RCC 7860 (cell line): ENCODE measurements around the gene SCUBE2.
A peak's percentile ranks its signal among the peaks of the same experiment; 100 is the strongest.

Source experiments
- DNase-seq: peaks from one replicate; pipeline ENCODE4 v3.0.0-alpha.2; 2015; ENCODE audit warnings: low spot score
- FAIRE-seq: peaks from 2 replicates; lab custom pipeline; 2012; peaks lifted over from hg19 to GRCh38; lab: Jason Lieb, UNC

The SCUBE2 gene

GRCh38 chr11:9076046-9076445, 15.4 kb downstream of the SCUBE2 start:
- no peak for FAIRE-seq
- DNase-seq: no peak

- no peak for DNase-seq
- no peak for FAIRE-seq
Measured at GRCh38 chr11:9075556-9075955, 15.8 kb downstream of the SCUBE2 start.

GRCh38 chr11:9074338-9075029, 16.9 kb downstream of the SCUBE2 start:
- DNase-seq: no peak

GRCh38 chr11:9073466-9074225, 17.8 kb downstream of the SCUBE2 start:
- DNase-seq: no peak
- FAIRE-seq: no peak

More at GRCh38 chr11:9074338-9075029, 16.9 kb downstream of the SCUBE2 start:
- FAIRE-seq: no peak

GRCh38 chr11:9072626-9073176, 18.7 kb downstream of the SCUBE2 start:
- FAIRE-seq: no peak

GRCh38 chr11:9071692-9072091, 19.7 kb downstream of the SCUBE2 start:
- DNase-seq (no peak), FAIRE-seq (no peak)

More at GRCh38 chr11:9072626-9073176, 18.7 kb downstream of the SCUBE2 start:
- DNase-seq: no peak

- FAIRE-seq: no peak
- DNase-seq: no peak
Measured at GRCh38 chr11:9070749-9071491, 20.5 kb downstream of the SCUBE2 start.

- FAIRE-seq (no peak), DNase-seq (no peak)
Measured at GRCh38 chr11:9069862-9070470, 21.4 kb downstream of the SCUBE2 start.

- no peak for DNase-seq
- FAIRE-seq: no peak
Measured at GRCh38 chr11:9069256-9069655, 22.1 kb downstream of the SCUBE2 start.

GRCh38 chr11:9066433-9066925, 24.9 kb downstream of the SCUBE2 start:
- DNase-seq (no peak), FAIRE-seq (no peak)

- DNase-seq (no peak), FAIRE-seq (no peak)
Measured at GRCh38 chr11:9065607-9066432, 25.6 kb downstream of the SCUBE2 start.

- FAIRE-seq: no peak
- no peak for DNase-seq
Measured at GRCh38 chr11:9061807-9062206, 29.6 kb downstream of the SCUBE2 start.

- no peak for FAIRE-seq
- no peak for DNase-seq
Measured at GRCh38 chr11:9060700-9061111, 30.7 kb downstream of the SCUBE2 start.

GRCh38 chr11:9059406-9059805, 32.0 kb downstream of the SCUBE2 start:
- FAIRE-seq (no peak), DNase-seq (no peak)

GRCh38 chr11:9057888-9058287, 33.5 kb downstream of the SCUBE2 start:
- FAIRE-seq: no peak

GRCh38 chr11:9057007-9057406, 34.4 kb downstream of the SCUBE2 start:
- FAIRE-seq (no peak), DNase-seq (no peak)

More at GRCh38 chr11:9057888-9058287, 33.5 kb downstream of the SCUBE2 start:
- DNase-seq: no peak

- DNase-seq (no peak), FAIRE-seq (no peak)
Measured at GRCh38 chr11:9056467-9056866, 34.9 kb downstream of the SCUBE2 start.

GRCh38 chr11:9053316-9054035, 37.9 kb downstream of the SCUBE2 start:
- peak; percentile 61 for DNase-seq
- FAIRE-seq: no peak

GRCh38 chr11:9052316-9052715, 39.1 kb downstream of the SCUBE2 start:
- FAIRE-seq (no peak), DNase-seq (no peak)
